Thoracic aorta (tissue), 2 donors: Measurements from ENCODE around the gene PCDHAC2. TPM values are rescaled to one million over a fixed set of nuclear protein-coding genes. Genes with fewer than 3 reads are reported as not detected.

ENCODE experiments used
- ATAC-seq: fragments of 150-250 bp; one replicate; pipeline ENCODE4 v1.8.0; 2017; ENCODE audit warnings: low read depth; ENCODE audit not compliant: insufficient number of reproducible peaks, low FRiP score
- DNase-seq: peaks from one replicate; pipeline ENCODE4 v3.0.0-alpha.2; 2020; ENCODE audit warnings: low spot score
- H3K27ac ChIP-seq, 2 donors: fragments of 200-600 bp; sonication (generic); 1 replicate in 1 of 2; 2 replicates in 1 of 2; pipeline ENCODE4 v1.5.1; 2016; ENCODE audit warnings: mild to moderate bottlenecking in 2 of 2, moderate library complexity in 2 of 2
- H3K27me3 ChIP-seq: fragments of 200-600 bp; sonication (generic); replicated peaks from 2 replicates; pipeline ENCODE4 v1.6.0; 2016; ENCODE audit warnings: mild to moderate bottlenecking; ENCODE audit not compliant: insufficient read depth
- H3K36me3 ChIP-seq: fragments of 200-600 bp; sonication (generic); one replicate; pipeline ENCODE4 v1.5.1; 2016
- H3K4me1 ChIP-seq, 2 donors: fragments of 200-600 bp; sonication (generic); 1 replicate in 1 of 2; 2 replicates in 1 of 2; pipeline versions ENCODE4 v1.5.1 to v1.6.0; 2016; ENCODE audit warnings: low read depth in 2 of 2, mild to moderate bottlenecking in 1 of 2; ENCODE audit not compliant: control insufficient read depth in 1 of 2
- H3K4me3 ChIP-seq: fragments of 200-600 bp; sonication (generic); 2 replicates; pipeline ENCODE4 v1.5.1; 2016; ENCODE audit warnings: mild to moderate bottlenecking
- H3K9me3 ChIP-seq: fragments of 200-600 bp; sonication (generic); 2 replicates; pipeline ENCODE4 v1.5.1; 2016
- total RNA-seq, 2 donors: library from RNA; depleted of rRNA; stranded (reverse); fragments of >200 nt; gene quantifications; one replicate each; pipeline versions ENCODE4 v1.1.0 to v1.2.3, GENCODE V29; 2016
- TF ChIP-seq, protein P1 (sequence below): fragments of 200-600 bp; sonication (generic); IDR thresholded peaks from one replicate; pipeline ENCODE4 v1.5.1; 2019; ENCODE audit warnings: antibody characterized with exemption

PCDHAC2 gene
- total RNA-seq, 2 donors from 2014 or later, result 0.71 TPM; not detected in 1

DNA sequence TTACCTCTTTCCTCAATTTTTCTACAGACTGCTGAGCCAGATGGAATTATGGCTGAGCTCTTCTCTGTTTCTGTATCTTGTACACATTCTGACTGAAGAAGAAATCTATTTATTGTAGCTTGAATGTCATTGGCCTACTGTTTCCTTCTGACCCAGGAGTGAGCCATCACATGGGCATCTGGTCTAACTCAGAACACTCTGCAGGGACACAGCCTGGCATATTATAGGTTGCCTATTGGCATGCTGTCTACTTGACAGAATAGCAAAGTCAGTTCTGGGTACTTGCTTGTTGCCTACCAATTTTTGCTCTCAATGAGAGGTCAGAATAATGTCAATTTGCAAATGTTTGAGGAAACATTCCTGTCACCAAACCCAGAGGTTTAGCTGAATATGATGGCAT is 7.3 kb downstream of the PCDHAC2 start:
- TF ChIP-seq, protein P1, sequence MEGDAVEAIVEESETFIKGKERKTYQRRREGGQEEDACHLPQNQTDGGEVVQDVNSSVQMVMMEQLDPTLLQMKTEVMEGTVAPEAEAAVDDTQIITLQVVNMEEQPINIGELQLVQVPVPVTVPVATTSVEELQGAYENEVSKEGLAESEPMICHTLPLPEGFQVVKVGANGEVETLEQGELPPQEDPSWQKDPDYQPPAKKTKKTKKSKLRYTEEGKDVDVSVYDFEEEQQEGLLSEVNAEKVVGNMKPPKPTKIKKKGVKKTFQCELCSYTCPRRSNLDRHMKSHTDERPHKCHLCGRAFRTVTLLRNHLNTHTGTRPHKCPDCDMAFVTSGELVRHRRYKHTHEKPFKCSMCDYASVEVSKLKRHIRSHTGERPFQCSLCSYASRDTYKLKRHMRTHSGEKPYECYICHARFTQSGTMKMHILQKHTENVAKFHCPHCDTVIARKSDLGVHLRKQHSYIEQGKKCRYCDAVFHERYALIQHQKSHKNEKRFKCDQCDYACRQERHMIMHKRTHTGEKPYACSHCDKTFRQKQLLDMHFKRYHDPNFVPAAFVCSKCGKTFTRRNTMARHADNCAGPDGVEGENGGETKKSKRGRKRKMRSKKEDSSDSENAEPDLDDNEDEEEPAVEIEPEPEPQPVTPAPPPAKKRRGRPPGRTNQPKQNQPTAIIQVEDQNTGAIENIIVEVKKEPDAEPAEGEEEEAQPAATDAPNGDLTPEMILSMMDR, result no peak
- no peak for DNase-seq

DNA sequence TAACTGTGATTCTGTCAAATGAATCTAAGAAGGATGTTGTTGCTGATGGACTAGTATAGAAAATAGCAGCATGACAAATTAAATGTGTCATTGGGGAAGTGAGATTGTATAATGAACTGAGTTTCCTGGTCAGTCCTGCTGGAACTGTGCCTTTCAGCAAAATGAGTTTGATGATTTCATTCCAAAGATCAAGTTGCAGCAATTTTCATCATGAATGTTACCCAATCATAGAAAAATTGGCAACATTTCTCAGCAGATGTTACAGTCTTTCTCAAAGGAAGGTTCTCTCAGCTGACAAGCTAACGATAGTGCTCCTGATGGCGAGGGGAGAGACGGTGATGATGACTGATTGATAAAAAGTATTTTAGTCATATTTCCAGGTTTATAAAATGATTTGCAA is 10.7 kb downstream of the PCDHAC2 start:
- Histone ChIP-seq H3K27me3 (no peaks in the 10 kb centered on the region), H3K4me1 (no peaks in the 10 kb centered on the region), H3K36me3 (no peaks in the 10 kb centered on the region), H3K4me3 (no peak overlapping the region), H3K9me3 (no peaks in the 10 kb centered on the region), H3K27ac (no peak overlapping the region)
- DNase-seq (no peak), ATAC-seq (no peak)
- TF ChIP-seq, protein P1, result no peak

More for the DNA sequence above, 7.3 kb downstream of the PCDHAC2 start:
- H3K4me3 ChIP-seq, result no peak overlapping the region
- H3K4me1 ChIP-seq, result no peaks in the 10 kb centered on the region
- no peaks in the 10 kb centered on the region for H3K27me3 ChIP-seq
- no peak overlapping the region for H3K27ac ChIP-seq
- no peak for ATAC-seq
- no peaks in the 10 kb centered on the region for H3K9me3 ChIP-seq
- no peaks in the 10 kb centered on the region for H3K36me3 ChIP-seq

DNA sequence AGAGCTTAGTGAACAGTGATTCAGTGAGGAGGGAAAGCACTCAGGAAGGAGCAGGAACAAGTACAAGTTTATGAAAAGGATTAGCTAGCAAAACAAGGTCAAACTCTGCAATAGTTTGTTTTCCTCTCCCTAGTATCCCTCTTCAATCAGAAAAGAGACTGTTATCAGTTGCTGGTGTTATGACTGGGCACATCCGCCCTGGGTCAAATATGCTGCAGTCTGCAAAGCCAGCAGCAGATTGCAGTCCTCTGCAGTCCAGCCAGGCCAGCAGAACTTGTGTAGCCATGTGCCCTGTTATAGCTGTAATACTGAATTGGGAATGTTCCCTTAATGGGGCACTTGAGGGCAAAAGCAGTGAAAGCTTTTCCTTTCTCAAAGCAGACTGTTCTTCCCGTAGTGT is 12.0 kb downstream of the PCDHAC2 start:
- Histone ChIP-seq H3K9me3 (no peaks in the 10 kb centered on the region), H3K27me3 (no peaks in the 10 kb centered on the region), H3K36me3 (no peaks in the 10 kb centered on the region), H3K27ac (no peak overlapping the region), H3K4me1 (no peaks in the 10 kb centered on the region), H3K4me3 (no peak overlapping the region)
- DNase-seq (no peak), ATAC-seq (no peak)
- TF ChIP-seq, protein P1, result no peak

DNA sequence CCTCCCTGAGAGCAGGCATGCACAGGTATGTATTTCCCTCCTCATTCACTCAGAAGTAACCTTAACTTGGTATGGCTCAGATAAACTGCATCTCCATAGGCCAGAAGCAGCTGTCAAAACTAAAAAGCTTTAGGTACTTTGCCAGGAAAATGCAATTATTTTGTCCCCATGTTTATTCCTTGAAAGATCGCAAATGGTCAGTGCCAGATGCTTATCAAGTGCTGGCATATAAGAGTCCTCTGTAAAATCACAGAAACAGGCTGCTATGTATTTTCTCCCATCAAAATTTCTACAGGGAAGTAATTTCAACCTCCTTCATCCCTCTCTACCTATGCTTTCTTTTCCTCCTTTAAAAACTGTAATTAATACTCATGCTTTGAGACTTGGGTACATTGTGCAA is 12.7 kb downstream of the PCDHAC2 start:
- Histone ChIP-seq H3K4me1 (no peaks in the 10 kb centered on the region), H3K9me3 (no peaks in the 10 kb centered on the region), H3K4me3 (no peak overlapping the region), H3K27ac (no peak overlapping the region), H3K36me3 (no peaks in the 10 kb centered on the region), H3K27me3 (no peaks in the 10 kb centered on the region)
- DNase-seq (no peak), ATAC-seq (no peak)
- TF ChIP-seq, protein P1, result no peak

DNA sequence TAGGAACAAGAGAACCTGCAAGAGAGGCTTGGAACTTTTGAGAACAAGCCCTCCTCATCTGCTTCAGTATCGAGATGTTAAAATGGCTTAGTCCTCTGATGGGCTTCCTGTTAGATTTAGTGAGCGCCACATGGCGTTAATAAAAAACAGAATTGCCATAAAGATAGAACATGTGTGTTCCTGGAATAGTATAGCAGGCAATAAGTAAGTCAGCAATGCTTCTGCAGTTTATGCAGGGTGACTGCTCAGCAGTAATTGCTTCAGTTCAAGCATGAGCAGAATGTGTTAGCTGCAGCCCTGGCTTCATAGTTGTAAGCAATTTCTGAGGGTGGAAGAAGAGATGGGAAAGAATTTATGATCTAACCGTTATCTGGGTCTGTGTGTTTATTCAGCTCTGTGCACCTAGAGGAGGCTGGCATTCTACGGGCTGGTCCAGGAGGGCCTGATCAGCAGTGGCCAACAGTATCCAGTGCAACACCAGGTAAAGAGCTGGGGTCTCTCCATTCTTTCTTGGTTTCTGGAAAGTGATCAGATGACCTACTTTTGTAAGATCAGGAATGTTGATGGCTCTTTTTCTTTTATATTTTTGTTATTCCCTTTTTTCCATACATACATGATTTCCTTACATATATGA is 15.9 kb downstream of the PCDHAC2 start:
- DNase-seq (no peak), ATAC-seq (no peak)
- no peaks in the 10 kb centered on the region for H3K36me3 ChIP-seq
- no peaks in the 10 kb centered on the region for H3K4me1 ChIP-seq
- TF ChIP-seq, protein P1, result no peak
- no peak overlapping the region for H3K4me3 ChIP-seq
- no peaks in the 10 kb centered on the region for H3K9me3 ChIP-seq
- H3K27me3 ChIP-seq, result no peaks in the 10 kb centered on the region
- H3K27ac ChIP-seq, result no peak overlapping the region
